ENCODE results near the gene YPEL2. TPM values are rescaled to one million over a fixed set of nuclear protein-coding genes. Genes with fewer than 3 reads are reported as not detected.

Gene YPEL2
- total and polyA plus RNA-seq, 2 donors = 7.0 to 10.6 TPM

DNA sequence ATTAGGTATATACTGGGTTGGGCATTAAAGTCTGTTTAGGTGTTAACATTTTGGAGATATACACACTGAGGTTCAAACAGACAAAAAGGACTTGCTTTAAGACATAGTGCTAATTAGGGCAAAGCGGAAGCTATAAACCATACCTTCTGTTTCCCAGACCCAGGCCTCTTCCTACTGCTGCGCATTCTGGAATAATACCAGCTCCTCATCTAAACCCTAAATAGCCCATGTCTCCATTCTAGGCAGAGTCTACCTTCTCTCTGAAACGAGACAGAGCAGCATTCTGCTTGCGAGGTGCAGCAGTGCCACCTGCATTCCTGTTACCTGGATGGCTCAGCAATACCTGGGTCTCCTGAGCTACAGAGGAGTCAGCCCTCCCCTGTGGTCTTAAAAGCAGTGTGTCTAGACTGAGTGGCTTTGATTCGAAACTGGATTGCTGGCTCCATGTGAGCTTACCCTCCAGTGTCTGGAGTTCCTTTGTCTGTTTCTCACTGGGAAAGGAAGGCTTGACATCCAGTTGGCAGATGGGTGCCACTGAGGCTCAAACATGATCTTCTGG, 6.4 kb downstream of the YPEL2 start:
- WGBS = 93% methylated on average over 5 of the region's 5 CpGs

DNA sequence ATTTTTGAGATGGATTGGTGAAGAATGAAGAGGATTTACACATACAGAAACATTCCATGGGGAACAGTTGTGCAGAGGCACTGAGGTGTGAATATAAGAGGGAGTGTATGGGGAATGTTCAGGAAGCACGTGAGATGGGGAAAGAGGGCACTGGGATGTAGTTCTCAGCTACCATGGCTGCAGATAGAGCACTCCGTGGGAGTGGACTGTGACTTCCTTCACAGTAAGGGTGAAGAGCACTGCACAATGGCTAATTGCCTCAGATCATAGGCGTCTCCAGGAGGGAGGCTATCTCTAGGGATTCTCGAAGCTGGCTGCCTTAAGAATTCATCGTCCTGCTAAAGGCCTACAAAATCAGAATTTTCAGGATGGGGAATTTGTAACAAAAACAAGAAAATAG, 7.0 kb downstream of the YPEL2 start:
- 95% methylated on average over 5 of the region's 5 CpGs for WGBS
- H3K4me1 ChIP-seq (ENCODE audit: control insufficient read depth in 2 of 2, insufficient read depth in 2 of 2, low read length in 2 of 2) = peaks cover 4 to 6% of the 10 kb centered on the region in 2 donors
- no peak overlapping the region for H3K27ac ChIP-seq (ENCODE audit: low read depth in 1 of 2, low read length in 1 of 2)
- H3K9me3 ChIP-seq (ENCODE audit: control insufficient read depth in 2 of 2, insufficient read depth in 1 of 2, low read length in 1 of 2) = no peaks in the 10 kb centered on the region
- no peak overlapping the region for H3K4me3 ChIP-seq (ENCODE audit: low read length in 2 of 2)
- no peak for DNase-seq (ENCODE audit: low read depth in 6 of 9, low spot score in 9 of 9)
- H3K27me3 ChIP-seq (ENCODE audit: control insufficient read depth in 2 of 2, insufficient read depth in 1 of 2, low read length in 1 of 2) = no peaks in the 10 kb centered on the region
- H3K36me3 ChIP-seq (ENCODE audit: control insufficient read depth in 2 of 2, insufficient read depth in 2 of 2, low read length in 1 of 2) = no peaks in the 10 kb centered on the region

More for the DNA sequence above, 6.4 kb downstream of the YPEL2 start:
- DNase-seq (ENCODE audit: low read depth in 6 of 9, low spot score in 9 of 9) = no peak
- Histone ChIP-seq H3K4me3 (ENCODE audit: low read length in 2 of 2) (no peak overlapping the region), H3K4me1 (ENCODE audit: control insufficient read depth in 2 of 2, insufficient read depth in 2 of 2, low read length in 2 of 2) (peaks cover 10 to 11% of the 10 kb centered on the region in 2 donors), H3K9me3 (ENCODE audit: control insufficient read depth in 2 of 2, insufficient read depth in 1 of 2, low read length in 1 of 2) (no peaks in the 10 kb centered on the region), H3K36me3 (ENCODE audit: control insufficient read depth in 2 of 2, insufficient read depth in 2 of 2, low read length in 1 of 2) (no peaks in the 10 kb centered on the region), H3K27ac (ENCODE audit: low read depth in 1 of 2, low read length in 1 of 2) (no peak overlapping the region), H3K27me3 (ENCODE audit: control insufficient read depth in 2 of 2, insufficient read depth in 1 of 2, low read length in 1 of 2) (peaks cover 0 to 4% of the 10 kb centered on the region in 2 donors)

DNA sequence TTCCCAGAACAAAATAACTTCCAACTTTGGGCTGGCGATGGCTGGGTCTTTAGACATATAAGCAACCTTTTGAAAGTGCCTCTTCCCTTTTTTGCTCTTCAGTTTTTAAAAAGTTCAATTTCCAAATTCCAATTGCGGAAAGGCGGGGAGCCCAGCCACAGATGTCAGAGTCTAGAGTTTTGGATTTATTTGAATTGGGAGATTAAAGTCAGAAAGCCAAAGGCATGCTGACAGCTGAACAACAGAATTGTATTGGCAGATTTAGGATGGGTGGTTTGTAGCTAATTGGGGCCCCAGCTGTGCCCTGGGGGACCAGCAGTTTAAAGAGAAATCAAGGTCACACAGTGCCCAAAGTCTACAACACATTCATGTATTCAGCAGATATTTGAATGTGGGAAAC, 10.5 kb downstream of the YPEL2 start:
- DNase-seq (ENCODE audit: low read depth in 6 of 9, low spot score in 9 of 9) = no peak
- no peaks in the 10 kb centered on the region for H3K36me3 ChIP-seq (ENCODE audit: control insufficient read depth in 2 of 2, insufficient read depth in 2 of 2, low read length in 1 of 2)
- H3K4me3 ChIP-seq (ENCODE audit: low read length in 2 of 2) = no peak overlapping the region
- 98% methylated on average over 3 of the region's 3 CpGs for WGBS
- H3K27me3 ChIP-seq (ENCODE audit: control insufficient read depth in 2 of 2, insufficient read depth in 1 of 2, low read length in 1 of 2) = no peaks in the 10 kb centered on the region
- no peak overlapping the region for H3K27ac ChIP-seq (ENCODE audit: low read depth in 1 of 2, low read length in 1 of 2)
- H3K9me3 ChIP-seq (ENCODE audit: control insufficient read depth in 2 of 2, insufficient read depth in 1 of 2, low read length in 1 of 2) = no peaks in the 10 kb centered on the region
- H3K4me1 ChIP-seq (ENCODE audit: control insufficient read depth in 2 of 2, insufficient read depth in 2 of 2, low read length in 2 of 2) = no peaks in the 10 kb centered on the region

DNA sequence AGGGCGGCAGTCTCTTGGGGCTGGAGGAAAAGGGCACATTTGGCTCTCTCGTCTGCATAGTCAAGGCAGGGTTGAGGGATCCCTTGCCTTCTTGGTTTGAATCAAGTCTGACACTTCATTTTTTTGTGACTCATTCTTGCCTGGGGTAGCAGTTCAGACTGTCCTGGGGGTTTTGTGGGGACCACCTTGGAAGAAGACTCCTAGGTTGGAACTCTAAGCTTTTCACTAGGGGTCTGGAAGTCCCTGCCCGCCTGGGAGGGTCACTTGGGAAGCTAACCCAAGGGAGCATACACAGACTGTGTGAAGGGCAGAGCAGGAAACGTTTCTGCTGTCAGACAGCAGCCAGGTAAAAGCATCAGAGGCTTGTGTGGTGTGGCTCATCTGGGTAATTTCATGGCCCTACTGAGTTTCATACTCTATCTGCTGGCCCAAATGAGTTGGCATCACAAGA, 11.3 kb downstream of the YPEL2 start:
- peak overlapping the region in 1 of 2 donors; percentile 5 for H3K27ac ChIP-seq (ENCODE audit: low read depth in 1 of 2, low read length in 1 of 2)
- no peak for DNase-seq (ENCODE audit: low read depth in 6 of 9, low spot score in 9 of 9)
- H3K27me3 ChIP-seq (ENCODE audit: control insufficient read depth in 2 of 2, insufficient read depth in 1 of 2, low read length in 1 of 2) = no peaks in the 10 kb centered on the region
- H3K9me3 ChIP-seq (ENCODE audit: control insufficient read depth in 2 of 2, insufficient read depth in 1 of 2, low read length in 1 of 2) = no peaks in the 10 kb centered on the region
- 87% methylated on average over 4 of the region's 4 CpGs for WGBS
- H3K36me3 ChIP-seq (ENCODE audit: control insufficient read depth in 2 of 2, insufficient read depth in 2 of 2, low read length in 1 of 2) = no peaks in the 10 kb centered on the region
- H3K4me3 ChIP-seq (ENCODE audit: low read length in 2 of 2) = no peak overlapping the region
- no peaks in the 10 kb centered on the region for H3K4me1 ChIP-seq (ENCODE audit: control insufficient read depth in 2 of 2, insufficient read depth in 2 of 2, low read length in 2 of 2)

DNA sequence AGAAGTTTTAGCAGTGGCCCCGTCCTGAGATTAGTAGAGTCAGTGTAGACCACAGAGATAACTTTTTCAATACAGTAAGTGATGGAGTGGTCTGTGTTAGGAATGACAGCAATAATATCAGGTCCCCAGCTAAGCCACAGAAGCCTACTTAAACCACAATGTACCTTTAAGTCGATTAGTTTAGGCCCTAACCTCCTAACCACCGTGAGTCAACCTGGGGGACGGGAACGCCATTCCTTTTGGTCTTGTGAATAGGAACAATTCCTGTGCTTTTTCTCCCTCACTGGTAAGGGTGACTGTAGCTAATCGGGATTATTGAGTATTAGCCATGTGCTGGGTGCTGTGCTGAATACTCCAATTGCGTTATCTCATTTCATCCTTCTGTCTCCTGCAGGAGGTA, 14.0 kb downstream of the YPEL2 start:
- WGBS = 97% methylated on average over 7 of the region's 7 CpGs
- no peak for DNase-seq (ENCODE audit: low read depth in 6 of 9, low spot score in 9 of 9)

DNA sequence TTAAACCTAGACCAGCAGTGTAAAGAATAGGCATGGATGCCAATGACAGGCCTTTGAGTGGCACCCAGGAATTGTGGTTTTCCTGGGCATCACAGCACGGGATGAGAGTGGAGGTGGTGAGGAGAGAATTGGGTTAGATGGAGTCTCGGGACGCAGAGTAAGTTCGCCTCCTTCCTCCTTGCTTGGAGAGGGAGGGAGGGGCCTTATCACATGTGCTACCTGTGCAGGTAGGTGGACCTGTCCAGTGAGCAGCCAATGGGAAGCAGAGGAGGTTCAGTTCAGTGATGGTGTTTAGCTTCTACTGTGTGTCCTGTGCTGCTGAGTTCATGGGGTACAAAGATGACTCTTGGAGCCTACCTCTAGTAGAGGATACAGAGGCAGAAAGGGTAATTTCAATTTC, 14.9 kb downstream of the YPEL2 start:
- H3K36me3 ChIP-seq (ENCODE audit: control insufficient read depth in 2 of 2, insufficient read depth in 2 of 2, low read length in 1 of 2) = no peaks in the 10 kb centered on the region
- no peaks in the 10 kb centered on the region for H3K9me3 ChIP-seq (ENCODE audit: control insufficient read depth in 2 of 2, insufficient read depth in 1 of 2, low read length in 1 of 2)
- H3K27me3 ChIP-seq (ENCODE audit: control insufficient read depth in 2 of 2, insufficient read depth in 1 of 2, low read length in 1 of 2) = no peaks in the 10 kb centered on the region
- H3K4me3 ChIP-seq (ENCODE audit: low read length in 2 of 2) = no peak overlapping the region
- no peaks in the 10 kb centered on the region for H3K4me1 ChIP-seq (ENCODE audit: control insufficient read depth in 2 of 2, insufficient read depth in 2 of 2, low read length in 2 of 2)
- H3K27ac ChIP-seq (ENCODE audit: low read depth in 1 of 2, low read length in 1 of 2) = no peak overlapping the region
- DNase-seq (ENCODE audit: low read depth in 6 of 9, low spot score in 9 of 9) = no peak
- 95% methylated on average over 4 of the region's 4 CpGs for WGBS

More for the DNA sequence above, 14.0 kb downstream of the YPEL2 start:
- Histone ChIP-seq H3K9me3 (ENCODE audit: control insufficient read depth in 2 of 2, insufficient read depth in 1 of 2, low read length in 1 of 2) (no peaks in the 10 kb centered on the region), H3K27ac (ENCODE audit: low read depth in 1 of 2, low read length in 1 of 2) (no peak overlapping the region), H3K27me3 (ENCODE audit: control insufficient read depth in 2 of 2, insufficient read depth in 1 of 2, low read length in 1 of 2) (no peaks in the 10 kb centered on the region), H3K4me3 (ENCODE audit: low read length in 2 of 2) (no peak overlapping the region), H3K4me1 (ENCODE audit: control insufficient read depth in 2 of 2, insufficient read depth in 2 of 2, low read length in 2 of 2) (no peaks in the 10 kb centered on the region), H3K36me3 (ENCODE audit: control insufficient read depth in 2 of 2, insufficient read depth in 2 of 2, low read length in 1 of 2) (no peaks in the 10 kb centered on the region)

DNA sequence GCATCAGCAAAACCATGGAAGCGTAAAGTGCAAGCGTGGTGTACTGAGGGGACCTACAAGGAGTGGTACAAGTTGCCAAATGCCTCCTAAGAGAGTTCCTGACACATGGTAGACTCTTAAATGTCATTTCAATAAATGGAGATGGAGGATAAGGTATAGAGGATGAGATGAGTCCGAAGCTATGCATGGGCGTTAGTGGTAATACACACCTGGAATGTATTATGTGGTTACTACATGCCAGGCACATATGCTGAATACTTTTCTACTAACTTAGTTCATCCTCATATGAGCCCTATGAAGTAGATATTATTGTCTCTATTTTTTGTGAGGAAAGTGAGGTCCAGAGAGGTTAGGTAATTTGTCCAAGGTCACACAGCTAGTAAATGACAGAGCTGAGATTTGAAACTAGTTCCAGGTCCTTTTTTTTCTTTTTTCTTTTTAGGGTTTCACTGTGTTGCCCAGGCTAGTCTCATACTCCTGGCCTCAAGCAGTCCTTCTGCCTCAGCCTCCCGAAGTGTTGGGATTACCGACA, 15.5 kb downstream of the YPEL2 start:
- Histone ChIP-seq H3K4me1 (ENCODE audit: control insufficient read depth in 2 of 2, insufficient read depth in 2 of 2, low read length in 2 of 2) (no peaks in the 10 kb centered on the region), H3K9me3 (ENCODE audit: control insufficient read depth in 2 of 2, insufficient read depth in 1 of 2, low read length in 1 of 2) (no peaks in the 10 kb centered on the region), H3K27me3 (ENCODE audit: control insufficient read depth in 2 of 2, insufficient read depth in 1 of 2, low read length in 1 of 2) (no peaks in the 10 kb centered on the region), H3K27ac (ENCODE audit: low read depth in 1 of 2, low read length in 1 of 2) (no peak overlapping the region), H3K36me3 (ENCODE audit: control insufficient read depth in 2 of 2, insufficient read depth in 2 of 2, low read length in 1 of 2) (no peaks in the 10 kb centered on the region), H3K4me3 (ENCODE audit: low read length in 2 of 2) (no peak overlapping the region)
- 97% methylated on average over 6 of the region's 6 CpGs for WGBS
- no peak for DNase-seq (ENCODE audit: low read depth in 6 of 9, low spot score in 9 of 9)

DNA sequence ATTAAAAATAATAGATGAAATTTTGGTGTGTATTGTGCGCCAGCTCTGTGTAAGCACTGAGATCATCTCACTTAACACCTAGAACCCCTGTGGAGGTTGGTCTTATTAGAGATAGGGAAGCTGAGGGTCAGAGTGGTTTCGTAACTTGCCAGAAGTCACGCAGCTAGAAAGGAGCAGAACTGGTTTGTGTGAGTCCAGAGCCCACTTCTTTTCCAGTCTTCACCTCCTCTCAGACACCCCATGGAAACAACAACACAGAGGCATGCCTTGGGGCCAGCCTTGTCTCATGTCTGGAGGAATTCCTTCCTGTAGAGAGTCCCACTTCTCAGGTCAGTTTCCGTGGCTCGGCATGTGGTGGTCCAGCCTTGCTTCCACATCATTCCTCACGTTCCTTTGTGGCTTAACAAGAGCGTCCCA, 16.5 kb downstream of the YPEL2 start:
- Histone ChIP-seq H3K4me3 (ENCODE audit: low read length in 2 of 2) (no peak overlapping the region), H3K27ac (ENCODE audit: low read depth in 1 of 2, low read length in 1 of 2) (no peak overlapping the region), H3K4me1 (ENCODE audit: control insufficient read depth in 2 of 2, insufficient read depth in 2 of 2, low read length in 2 of 2) (peaks cover 3 to 4% of the 10 kb centered on the region in 2 donors), H3K27me3 (ENCODE audit: control insufficient read depth in 2 of 2, insufficient read depth in 1 of 2, low read length in 1 of 2) (no peaks in the 10 kb centered on the region), H3K36me3 (ENCODE audit: control insufficient read depth in 2 of 2, insufficient read depth in 2 of 2, low read length in 1 of 2) (no peaks in the 10 kb centered on the region), H3K9me3 (ENCODE audit: control insufficient read depth in 2 of 2, insufficient read depth in 1 of 2, low read length in 1 of 2) (no peaks in the 10 kb centered on the region)
- DNase-seq (ENCODE audit: low read depth in 6 of 9, low spot score in 9 of 9) = no peak
- WGBS = 95% methylated on average over 7 of the region's 7 CpGs

DNA sequence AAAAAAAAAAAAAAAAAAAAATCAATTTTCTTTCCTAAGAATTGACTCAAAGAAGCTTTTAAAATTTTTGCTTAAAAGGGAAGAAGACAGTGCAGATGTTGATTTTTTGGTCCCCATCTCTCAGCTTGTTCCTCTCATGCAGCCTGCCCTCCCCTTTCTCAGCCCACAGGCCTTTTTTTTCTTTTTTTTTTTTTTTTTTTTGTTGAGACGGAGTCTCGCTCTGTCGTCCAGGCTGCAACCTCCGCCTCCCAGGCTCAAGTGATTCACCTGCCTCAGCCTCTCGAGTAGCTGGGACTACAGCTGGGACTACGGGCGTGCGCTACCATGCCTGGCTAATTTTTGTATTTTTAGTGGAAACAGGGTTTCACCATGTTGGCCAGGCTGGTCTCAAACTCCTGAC, 17.7 kb downstream of the YPEL2 start:
- no peak for DNase-seq (ENCODE audit: low read depth in 6 of 9, low spot score in 9 of 9)
- Histone ChIP-seq H3K4me3 (ENCODE audit: low read length in 2 of 2) (no peak overlapping the region), H3K27ac (ENCODE audit: low read depth in 1 of 2, low read length in 1 of 2) (no peak overlapping the region), H3K36me3 (ENCODE audit: control insufficient read depth in 2 of 2, insufficient read depth in 2 of 2, low read length in 1 of 2) (peaks cover 2 to 6% of the 10 kb centered on the region in 2 donors), H3K4me1 (ENCODE audit: control insufficient read depth in 2 of 2, insufficient read depth in 2 of 2, low read length in 2 of 2) (peaks cover 3 to 4% of the 10 kb centered on the region in 2 donors), H3K27me3 (ENCODE audit: control insufficient read depth in 2 of 2, insufficient read depth in 1 of 2, low read length in 1 of 2) (no peaks in the 10 kb centered on the region), H3K9me3 (ENCODE audit: control insufficient read depth in 2 of 2, insufficient read depth in 1 of 2, low read length in 1 of 2) (no peaks in the 10 kb centered on the region)
- WGBS = 98% methylated on average over 8 of the region's 8 CpGs

Data from thymus (tissue), 11 donors.